Subcutaneous adipose tissue (tissue), 4 donors: Measurements from ENCODE around the gene GNAI3. TPM values are rescaled to one million over a fixed set of nuclear protein-coding genes. Genes with fewer than 3 reads are reported as not detected.

Experiments used
- total RNA-seq, 4 donors: library from RNA; depleted of rRNA; stranded (reverse); fragments of >200 nt; gene quantifications; one replicate each; pipeline ENCODE4 v1.1.0, GENCODE V29; 2016
- TF ChIP-seq, protein P1 (sequence below): fragments of 450-650 bp; IDR thresholded peaks from one replicate; pipeline ENCODE4 v1.5.1; 2016; ENCODE audit warnings: low read depth, mild to moderate bottlenecking, control low read depth, antibody characterized with exemption, moderate library complexity

Gene GNAI3
- total RNA-seq, 4 donors from 2014 or later = 5.7 to 9.1 (median 7.9) TPM

DNA sequence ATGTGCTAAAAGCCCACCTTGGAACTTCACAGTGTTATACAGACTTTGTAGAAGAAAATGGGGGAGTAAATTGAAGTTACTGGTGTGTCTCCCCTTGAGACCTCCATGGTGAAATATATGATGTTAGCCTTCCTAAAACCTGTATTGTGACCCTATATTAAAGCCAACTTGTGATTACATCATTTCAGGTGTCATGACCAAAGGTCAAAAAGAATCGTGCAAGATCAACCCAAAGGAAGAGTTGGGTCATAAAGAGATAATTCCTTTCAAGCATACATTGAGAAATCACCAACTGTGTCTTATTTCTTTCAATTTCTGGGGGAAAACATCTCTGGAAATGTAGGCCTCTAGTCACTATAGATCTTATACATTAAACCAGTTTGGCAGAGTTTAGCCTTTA lies 36.4 kb downstream of the GNAI3 start:
- TF ChIP-seq, protein P1, sequence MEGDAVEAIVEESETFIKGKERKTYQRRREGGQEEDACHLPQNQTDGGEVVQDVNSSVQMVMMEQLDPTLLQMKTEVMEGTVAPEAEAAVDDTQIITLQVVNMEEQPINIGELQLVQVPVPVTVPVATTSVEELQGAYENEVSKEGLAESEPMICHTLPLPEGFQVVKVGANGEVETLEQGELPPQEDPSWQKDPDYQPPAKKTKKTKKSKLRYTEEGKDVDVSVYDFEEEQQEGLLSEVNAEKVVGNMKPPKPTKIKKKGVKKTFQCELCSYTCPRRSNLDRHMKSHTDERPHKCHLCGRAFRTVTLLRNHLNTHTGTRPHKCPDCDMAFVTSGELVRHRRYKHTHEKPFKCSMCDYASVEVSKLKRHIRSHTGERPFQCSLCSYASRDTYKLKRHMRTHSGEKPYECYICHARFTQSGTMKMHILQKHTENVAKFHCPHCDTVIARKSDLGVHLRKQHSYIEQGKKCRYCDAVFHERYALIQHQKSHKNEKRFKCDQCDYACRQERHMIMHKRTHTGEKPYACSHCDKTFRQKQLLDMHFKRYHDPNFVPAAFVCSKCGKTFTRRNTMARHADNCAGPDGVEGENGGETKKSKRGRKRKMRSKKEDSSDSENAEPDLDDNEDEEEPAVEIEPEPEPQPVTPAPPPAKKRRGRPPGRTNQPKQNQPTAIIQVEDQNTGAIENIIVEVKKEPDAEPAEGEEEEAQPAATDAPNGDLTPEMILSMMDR = no peak

DNA sequence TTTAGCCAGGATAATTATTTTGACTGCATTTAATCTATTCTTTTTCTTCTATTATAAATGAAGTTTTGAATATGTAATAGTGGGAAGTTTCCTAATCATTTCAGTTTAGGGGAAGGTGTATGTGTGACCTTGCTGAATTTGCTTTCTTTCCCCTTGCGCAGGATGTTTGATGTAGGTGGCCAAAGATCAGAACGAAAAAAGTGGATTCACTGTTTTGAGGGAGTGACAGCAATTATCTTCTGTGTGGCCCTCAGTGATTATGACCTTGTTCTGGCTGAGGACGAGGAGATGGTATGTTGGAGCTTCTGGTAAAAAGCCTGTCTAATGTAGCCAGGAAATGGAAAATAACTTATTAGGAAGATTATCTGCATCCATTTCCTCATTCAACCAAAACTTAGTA lies 37.6 kb downstream of the GNAI3 start:
- TF ChIP-seq, protein P1 = no peak

DNA sequence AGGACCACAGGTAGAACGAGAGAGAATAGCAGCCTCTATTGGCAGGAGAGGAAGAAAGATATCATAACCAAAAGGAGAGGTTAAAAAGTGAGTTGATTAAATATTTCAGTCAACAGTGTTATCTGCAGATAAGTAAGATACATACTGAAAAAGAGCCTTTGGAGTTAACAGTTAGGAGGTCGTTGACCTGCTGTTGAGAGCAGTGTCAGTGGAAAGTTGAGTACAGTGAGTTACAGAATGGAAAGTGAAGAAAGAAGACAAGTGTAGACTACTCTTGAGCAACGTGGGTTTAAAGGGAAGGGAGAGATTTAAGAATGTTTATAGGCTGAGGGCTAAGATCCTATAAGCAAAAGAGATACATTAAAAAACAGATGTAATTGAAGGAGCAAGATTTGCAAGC lies 40.8 kb downstream of the GNAI3 start:
- TF ChIP-seq, protein P1 = no peak

DNA sequence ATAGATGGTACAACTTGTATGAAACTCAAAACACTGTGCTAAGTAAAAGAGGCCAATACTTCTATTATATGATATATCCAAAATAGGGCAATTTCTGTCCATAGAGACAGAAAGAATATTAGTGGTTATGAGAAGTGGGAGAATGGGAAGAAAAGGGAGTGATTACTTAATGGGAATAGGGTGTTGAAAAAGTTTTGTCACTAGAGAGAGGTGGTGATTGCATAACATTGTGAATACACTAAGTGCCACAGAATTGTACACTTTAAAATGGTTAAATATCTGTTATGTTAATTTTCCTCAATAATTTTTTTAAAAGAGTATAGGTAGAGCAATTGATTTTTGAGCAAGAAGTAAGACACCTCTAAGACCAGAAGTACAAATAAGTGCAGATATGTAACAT lies 41.3 kb downstream of the GNAI3 start:
- TF ChIP-seq, protein P1 = no peak

DNA sequence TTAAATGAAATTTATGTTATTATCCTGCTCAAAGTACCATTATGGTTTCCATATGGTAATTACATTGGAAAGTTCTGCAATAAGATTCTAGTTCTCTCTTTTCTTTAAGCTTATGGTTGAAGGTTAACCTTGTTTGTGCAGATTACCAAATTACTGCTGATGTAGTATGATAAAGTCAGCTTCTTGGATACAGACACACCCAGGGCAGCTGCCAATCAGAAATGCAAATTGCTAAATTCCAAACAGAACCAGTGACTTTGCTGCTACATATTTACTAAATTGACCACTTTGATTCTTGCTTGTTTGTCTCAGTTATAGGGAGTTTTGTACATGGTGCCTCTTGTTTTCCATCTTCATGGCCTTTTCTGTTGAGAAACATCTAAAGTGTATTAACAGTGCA lies 44.5 kb downstream of the GNAI3 start:
- TF ChIP-seq, protein P1 = no peak

DNA sequence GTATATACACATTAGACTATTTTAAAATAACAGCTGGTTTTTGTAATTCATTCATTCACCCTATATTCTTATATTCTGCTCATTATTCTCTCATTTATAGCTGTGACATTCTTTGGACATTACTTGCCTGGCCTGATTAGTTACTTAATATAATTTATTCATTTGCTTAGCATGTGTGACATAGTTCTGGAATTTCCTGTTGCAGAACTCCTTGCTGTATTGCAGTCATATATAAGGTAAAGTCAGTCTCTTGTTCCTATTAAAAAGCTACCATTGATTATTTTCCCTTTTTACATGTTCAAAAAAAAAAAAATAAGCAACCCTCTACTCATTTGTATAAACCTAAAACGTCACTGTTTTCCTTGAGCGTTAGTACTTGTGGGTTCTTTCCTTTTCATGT lies 47.1 kb downstream of the GNAI3 start:
- TF ChIP-seq, protein P1 = no peak

DNA sequence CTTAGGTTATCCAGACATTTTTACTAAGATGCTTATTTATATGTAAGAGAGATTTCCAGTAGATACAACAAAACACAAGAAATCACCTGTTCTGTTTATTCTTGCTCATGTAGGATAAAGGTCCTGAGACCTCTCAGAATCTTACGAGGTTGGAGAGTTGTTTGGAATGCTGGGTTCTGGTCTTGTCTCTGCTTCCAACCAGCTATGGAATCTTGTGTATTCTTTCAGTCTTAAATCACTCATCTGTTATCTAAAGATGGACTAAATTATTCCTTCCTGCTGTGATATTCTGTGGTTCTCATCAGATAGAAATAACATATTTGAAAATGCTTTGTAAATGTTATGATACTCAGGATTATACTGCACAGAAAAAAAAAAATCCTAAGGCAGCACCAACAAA lies 49.7 kb downstream of the GNAI3 start:
- TF ChIP-seq, protein P1 = no peak
